Lower leg skin (tissue), 3 donors: Measurements from ENCODE around the gene WDR33.

Experiments
- POLR2A ChIP-seq, 2 donors: fragments of 450-650 bp; IDR thresholded peaks; one replicate each; pipeline ENCODE4 v1.6.1; 2016 to 2017; ENCODE audit warnings: antibody characterized with exemption in 2 of 2, mild to moderate bottlenecking in 1 of 2, moderate library complexity in 1 of 2
- TF ChIP-seq, protein P1 (sequence below), 3 donors: fragments of 450-650 bp; IDR thresholded peaks; one replicate each; pipeline ENCODE4 v1.5.1; 2016; ENCODE audit warnings: antibody characterized with exemption in 3 of 3, mild to moderate bottlenecking in 3 of 3, moderate library complexity in 2 of 3

- TF ChIP-seq, protein P1, sequence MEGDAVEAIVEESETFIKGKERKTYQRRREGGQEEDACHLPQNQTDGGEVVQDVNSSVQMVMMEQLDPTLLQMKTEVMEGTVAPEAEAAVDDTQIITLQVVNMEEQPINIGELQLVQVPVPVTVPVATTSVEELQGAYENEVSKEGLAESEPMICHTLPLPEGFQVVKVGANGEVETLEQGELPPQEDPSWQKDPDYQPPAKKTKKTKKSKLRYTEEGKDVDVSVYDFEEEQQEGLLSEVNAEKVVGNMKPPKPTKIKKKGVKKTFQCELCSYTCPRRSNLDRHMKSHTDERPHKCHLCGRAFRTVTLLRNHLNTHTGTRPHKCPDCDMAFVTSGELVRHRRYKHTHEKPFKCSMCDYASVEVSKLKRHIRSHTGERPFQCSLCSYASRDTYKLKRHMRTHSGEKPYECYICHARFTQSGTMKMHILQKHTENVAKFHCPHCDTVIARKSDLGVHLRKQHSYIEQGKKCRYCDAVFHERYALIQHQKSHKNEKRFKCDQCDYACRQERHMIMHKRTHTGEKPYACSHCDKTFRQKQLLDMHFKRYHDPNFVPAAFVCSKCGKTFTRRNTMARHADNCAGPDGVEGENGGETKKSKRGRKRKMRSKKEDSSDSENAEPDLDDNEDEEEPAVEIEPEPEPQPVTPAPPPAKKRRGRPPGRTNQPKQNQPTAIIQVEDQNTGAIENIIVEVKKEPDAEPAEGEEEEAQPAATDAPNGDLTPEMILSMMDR (IDR thresholded peaks at IDR 0.05): no peak
- no peak for TF ChIP-seq POLR2A (IDR thresholded peaks at IDR 0.05)
These were observed 37.0 kb upstream of the WDR33 start for GRCh38 chr2:127847931-127848330.
